Fibroblast of lung (primary cell): ENCODE data around the gene CDKN1B. TPM values are rescaled to one million over a fixed set of nuclear protein-coding genes. Genes with fewer than 3 reads are reported as not detected.

Experiments
- DNase-seq, 2 donors: peaks; one replicate each; pipeline versions ENCODE4 v3.0.0 to v3.0.0-alpha.2; 2010; ENCODE audit warnings: low read depth in 2 of 2
- H2AFZ ChIP-seq: 2 replicates; pipeline ENCODE4 v1.5.1; 2012; ENCODE audit warnings: low read length, control low read depth, inconsistent platforms
- H3K27ac ChIP-seq: 2 replicates; pipeline ENCODE4 v1.5.1; 2011; ENCODE audit warnings: low read length, control low read depth; ENCODE audit not compliant: insufficient read depth
- H3K27me3 ChIP-seq: 2 replicates; pipeline ENCODE4 v1.5.1; 2011; ENCODE audit warnings: mild to moderate bottlenecking, low read length; ENCODE audit not compliant: control insufficient read depth, insufficient read depth
- H3K36me3 ChIP-seq: 2 replicates; pipeline ENCODE4 v1.5.1; 2011; ENCODE audit warnings: low read length; ENCODE audit not compliant: control insufficient read depth, insufficient read depth
- H3K4me1 ChIP-seq: 2 replicates; pipeline ENCODE4 v1.5.1; 2011; ENCODE audit warnings: low read length; ENCODE audit not compliant: control insufficient read depth, insufficient read depth; ENCODE audit errors: extremely low read depth
- H3K4me2 ChIP-seq: 2 replicates; pipeline ENCODE4 v1.5.1; 2011; ENCODE audit warnings: low read length, control low read depth; ENCODE audit not compliant: insufficient read depth; ENCODE audit errors: extremely low read depth
- H3K4me3 ChIP-seq, 4 experiments: fragments of 200-600 bp in 1 of 4; sonication (generic) in 1 of 4; replicated peaks in 1 of 4; 2 replicates each; pipeline ENCODE4 v1.5.1; 2011 to 2016; ENCODE audit warnings: low read length in 4 of 4, low read depth in 3 of 4, mild to moderate bottlenecking in 3 of 4, control low read depth in 2 of 4, inconsistent platforms in 1 of 4, mixed read lengths in 1 of 4; ENCODE audit not compliant: insufficient read depth in 1 of 4; ENCODE audit errors: control extremely low read depth in 1 of 4
- H3K79me2 ChIP-seq: 2 replicates; pipeline ENCODE4 v1.5.1; 2012; ENCODE audit warnings: mild to moderate bottlenecking, low read length, inconsistent platforms; ENCODE audit not compliant: control insufficient read depth, insufficient read depth
- H3K9ac ChIP-seq: 2 replicates; pipeline ENCODE4 v1.5.1; 2011; ENCODE audit warnings: mild to moderate bottlenecking, low read length, control low read depth; ENCODE audit not compliant: insufficient read depth
- H3K9me3 ChIP-seq: 2 replicates; pipeline ENCODE4 v1.5.1; 2012; ENCODE audit warnings: low read depth, low read length; ENCODE audit not compliant: control insufficient read depth, insufficient read depth
- H4K20me1 ChIP-seq: 2 replicates; pipeline ENCODE4 v1.5.1; 2011; ENCODE audit warnings: low read length; ENCODE audit not compliant: control insufficient read depth, insufficient read depth; ENCODE audit errors: extremely low read depth
- EZH2 ChIP-seq: IDR thresholded peaks from 2 replicates; pipeline ENCODE4 v1.5.1; 2012; ENCODE audit warnings: low read length, control low read depth, mild to moderate bottlenecking; ENCODE audit errors: missing control alignments
- polyA plus RNA-seq, 2 donors: library from polyadenylated mRNA; depleted of rRNA in 1 of 2; stranded (reverse) in 1 of 2; unstranded in 1 of 2; fragments of >200 nt; gene quantifications; 2 replicates each; pipeline ENCODE4 v1.2.1, GENCODE V29; 2011 to 2012; ENCODE audit warnings: missing spikeins in 1 of 2
- total RNA-seq: library from RNA; depleted of rRNA; stranded (reverse); fragments of >200 nt; gene quantifications from 2 replicates; pipeline ENCODE4 v1.2.1, GENCODE V29; 2014
- TF ChIP-seq, protein P1 (sequence below), 2 donors: IDR thresholded peaks in 1 of 2; conservative IDR thresholded peaks in 1 of 2; 1 replicate in 1 of 2; 2 replicates in 1 of 2; pipeline ENCODE4 v1.5.1; 2011 to 2012; ENCODE audit warnings: low read length in 2 of 2, control low read depth in 1 of 2, inconsistent platforms in 1 of 2, low read depth in 1 of 2, mild to moderate bottlenecking in 1 of 2

Gene CDKN1B
- total and polyA plus RNA-seq, 2 donors (not counting 1 experiment from before 2014, with no cell fraction given), result 21.4 to 50.9 TPM

DNA sequence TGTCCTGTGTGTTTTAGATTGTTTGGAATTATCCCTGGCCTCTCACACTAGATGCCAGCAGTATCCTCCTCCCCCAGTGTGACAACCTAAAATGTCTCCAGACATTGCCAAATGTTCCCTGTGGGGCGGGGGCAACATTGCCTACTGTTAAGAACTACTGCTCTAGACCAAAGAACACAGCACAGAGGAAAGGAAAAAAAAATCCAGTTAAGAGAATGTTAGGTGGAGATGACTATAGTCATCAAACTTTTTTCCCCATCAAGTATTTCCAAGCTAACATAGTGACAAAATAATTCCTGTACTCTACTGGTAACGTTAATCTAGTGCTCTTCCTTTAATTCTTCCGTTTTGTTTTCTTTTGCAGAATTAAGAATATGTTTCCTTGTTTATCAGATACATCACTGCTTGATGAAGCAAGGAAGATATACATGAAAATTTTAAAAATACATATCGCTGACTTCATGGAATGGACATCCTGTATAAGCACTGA lies 3.5 kb downstream of the CDKN1B start:
- H3K4me2 ChIP-seq, result peak overlapping the region; percentile 95
- no peak for TF ChIP-seq EZH2
- TF ChIP-seq, protein P1, sequence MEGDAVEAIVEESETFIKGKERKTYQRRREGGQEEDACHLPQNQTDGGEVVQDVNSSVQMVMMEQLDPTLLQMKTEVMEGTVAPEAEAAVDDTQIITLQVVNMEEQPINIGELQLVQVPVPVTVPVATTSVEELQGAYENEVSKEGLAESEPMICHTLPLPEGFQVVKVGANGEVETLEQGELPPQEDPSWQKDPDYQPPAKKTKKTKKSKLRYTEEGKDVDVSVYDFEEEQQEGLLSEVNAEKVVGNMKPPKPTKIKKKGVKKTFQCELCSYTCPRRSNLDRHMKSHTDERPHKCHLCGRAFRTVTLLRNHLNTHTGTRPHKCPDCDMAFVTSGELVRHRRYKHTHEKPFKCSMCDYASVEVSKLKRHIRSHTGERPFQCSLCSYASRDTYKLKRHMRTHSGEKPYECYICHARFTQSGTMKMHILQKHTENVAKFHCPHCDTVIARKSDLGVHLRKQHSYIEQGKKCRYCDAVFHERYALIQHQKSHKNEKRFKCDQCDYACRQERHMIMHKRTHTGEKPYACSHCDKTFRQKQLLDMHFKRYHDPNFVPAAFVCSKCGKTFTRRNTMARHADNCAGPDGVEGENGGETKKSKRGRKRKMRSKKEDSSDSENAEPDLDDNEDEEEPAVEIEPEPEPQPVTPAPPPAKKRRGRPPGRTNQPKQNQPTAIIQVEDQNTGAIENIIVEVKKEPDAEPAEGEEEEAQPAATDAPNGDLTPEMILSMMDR (conservative IDR thresholded peaks at IDR 0.05 in 1 of 2, IDR thresholded peaks at IDR 0.05 in 1 of 2; ENCODE audit: low read depth in 1 of 2, low read length in 2 of 2), result no peak
- H3K36me3 ChIP-seq, result peaks cover 6% of the 10 kb centered on the region
- no peaks in the 10 kb centered on the region for H4K20me1 ChIP-seq
- peak overlapping the region; percentile 54 for H3K27ac ChIP-seq
- H3K9me3 ChIP-seq, result no peaks in the 10 kb centered on the region
- H3K4me1 ChIP-seq, result peaks cover 6% of the 10 kb centered on the region
- no peak overlapping the region for H3K9ac ChIP-seq
- no peaks in the 10 kb centered on the region for H3K27me3 ChIP-seq
- H3K79me2 ChIP-seq, result peaks cover 64% of the 10 kb centered on the region
- DNase-seq, result peak in 1 of 2 donors; percentile 18
- peak overlapping the region; percentile 1 to 97 (median 50) for H3K4me3 ChIP-seq
- no peak overlapping the region for H2AFZ ChIP-seq

DNA sequence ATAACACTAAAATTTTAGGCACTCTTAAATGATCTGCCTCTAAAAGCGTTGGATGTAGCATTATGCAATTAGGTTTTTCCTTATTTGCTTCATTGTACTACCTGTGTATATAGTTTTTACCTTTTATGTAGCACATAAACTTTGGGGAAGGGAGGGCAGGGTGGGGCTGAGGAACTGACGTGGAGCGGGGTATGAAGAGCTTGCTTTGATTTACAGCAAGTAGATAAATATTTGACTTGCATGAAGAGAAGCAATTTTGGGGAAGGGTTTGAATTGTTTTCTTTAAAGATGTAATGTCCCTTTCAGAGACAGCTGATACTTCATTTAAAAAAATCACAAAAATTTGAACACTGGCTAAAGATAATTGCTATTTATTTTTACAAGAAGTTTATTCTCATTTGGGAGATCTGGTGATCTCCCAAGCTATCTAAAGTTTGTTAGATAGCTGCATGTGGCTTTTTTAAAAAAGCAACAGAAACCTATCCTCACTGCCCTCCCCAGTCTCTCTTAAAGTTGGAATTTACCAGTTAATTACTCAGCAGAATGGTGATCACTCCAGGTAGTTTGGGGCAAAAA lies 4.1 kb downstream of the CDKN1B start:
- Histone ChIP-seq H3K27me3 (no peaks in the 10 kb centered on the region), H3K4me2 (peak overlapping the region; percentile 95), H2AFZ (no peak overlapping the region), H3K4me1 (peaks cover under 1% of the 10 kb centered on the region), H3K9me3 (no peaks in the 10 kb centered on the region), H4K20me1 (no peaks in the 10 kb centered on the region), H3K79me2 (peaks cover 66% of the 10 kb centered on the region), H3K36me3 (peaks cover 6% of the 10 kb centered on the region), H3K27ac (peak overlapping the region; percentile 56), H3K9ac (no peak overlapping the region), H3K4me3 (peak overlapping the region; percentile 19 to 97 (median 76))
- no peak for TF ChIP-seq EZH2
- TF ChIP-seq, protein P1 (conservative IDR thresholded peaks at IDR 0.05 in 1 of 2, IDR thresholded peaks at IDR 0.05 in 1 of 2; ENCODE audit: low read depth in 1 of 2, low read length in 2 of 2), result no peak
- DNase-seq, result peak in 1 of 2 donors; percentile 34

DNA sequence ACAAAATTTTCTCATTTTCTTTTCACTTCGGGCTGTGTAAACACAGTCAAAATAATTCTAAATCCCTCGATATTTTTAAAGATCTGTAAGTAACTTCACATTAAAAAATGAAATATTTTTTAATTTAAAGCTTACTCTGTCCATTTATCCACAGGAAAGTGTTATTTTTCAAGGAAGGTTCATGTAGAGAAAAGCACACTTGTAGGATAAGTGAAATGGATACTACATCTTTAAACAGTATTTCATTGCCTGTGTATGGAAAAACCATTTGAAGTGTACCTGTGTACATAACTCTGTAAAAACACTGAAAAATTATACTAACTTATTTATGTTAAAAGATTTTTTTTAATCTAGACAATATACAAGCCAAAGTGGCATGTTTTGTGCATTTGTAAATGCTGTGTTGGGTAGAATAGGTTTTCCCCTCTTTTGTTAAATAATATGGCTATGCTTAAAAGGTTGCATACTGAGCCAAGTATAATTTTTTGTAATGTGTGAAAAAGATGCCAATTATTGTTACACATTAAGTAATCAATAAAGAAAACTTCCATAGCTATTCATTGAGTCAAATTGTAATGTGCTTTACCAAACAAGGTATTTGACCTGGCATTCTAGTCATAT lies 4.8 kb downstream of the CDKN1B start:
- Histone ChIP-seq H3K79me2 (peaks cover 71% of the 10 kb centered on the region), H2AFZ (no peak overlapping the region), H4K20me1 (no peaks in the 10 kb centered on the region), H3K4me2 (peak overlapping the region; percentile 95), H3K36me3 (peaks cover 6% of the 10 kb centered on the region), H3K27ac (peak overlapping the region; percentile 92), H3K4me1 (no peaks in the 10 kb centered on the region), H3K27me3 (no peaks in the 10 kb centered on the region), H3K9ac (no peak overlapping the region), H3K9me3 (no peaks in the 10 kb centered on the region), H3K4me3 (peak overlapping the region; percentile 38 to 97 (median 76))
- TF ChIP-seq, protein P1 (conservative IDR thresholded peaks at IDR 0.05 in 1 of 2, IDR thresholded peaks at IDR 0.05 in 1 of 2; ENCODE audit: low read depth in 1 of 2, low read length in 2 of 2), result no peak
- no peak for TF ChIP-seq EZH2
- peak in 1 of 2 donors; percentile 24 for DNase-seq
